Activated CD4-positive, alpha-beta T cell treated with anti-CD3 and anti-CD28 coated beads, Interleukin-2, amount 50 U/mL, for 16 hours (primary cell): ENCODE data around the gene STAG3.
"Not testable (repeated sequence)": the region's sequence is repeated elsewhere in the genome, so short reads cannot be mapped to it uniquely, and the experiment has no call there.

Source experiments
- DNase-seq: peaks from one replicate; pipeline ENCODE4 v3.0.0-alpha.2; 2020

STAG3 gene

GRCh38 chr7:100176096-100177044 is 1.3 kb upstream of the STAG3 start:
- DNase-seq = no peak

GRCh38 chr7:100180084-100180483 is 2.4 kb downstream of the STAG3 start:
- not testable (repeated sequence) for DNase-seq

- not testable (repeated sequence) for DNase-seq
Measured at GRCh38 chr7:100182616-100183015, 4.9 kb downstream of the STAG3 start.

- DNase-seq = not testable (repeated sequence)
Measured at GRCh38 chr7:100183090-100183489, 5.4 kb downstream of the STAG3 start.

- no peak for DNase-seq
Measured at GRCh38 chr7:100185726-100186125, 8.0 kb downstream of the STAG3 start.

- DNase-seq = no peak
Measured at GRCh38 chr7:100189061-100189460, 11.3 kb downstream of the STAG3 start.

- DNase-seq = peak; percentile 67
Measured at GRCh38 chr7:100190048-100190711, 12.5 kb downstream of the STAG3 start.

GRCh38 chr7:100191775-100192174 is 14.1 kb downstream of the STAG3 start:
- no peak for DNase-seq

- not testable (repeated sequence) for DNase-seq
Measured at GRCh38 chr7:100192281-100192862, 14.7 kb downstream of the STAG3 start.

GRCh38 chr7:100192969-100193368 is 15.3 kb downstream of the STAG3 start:
- no peak for DNase-seq

- DNase-seq = no peak
Measured at GRCh38 chr7:100195222-100195621, 17.5 kb downstream of the STAG3 start.

- not testable (repeated sequence) for DNase-seq
Measured at GRCh38 chr7:100195901-100196322, 18.2 kb downstream of the STAG3 start.

- no peak for DNase-seq
Measured at GRCh38 chr7:100198266-100198665, 20.5 kb downstream of the STAG3 start.

GRCh38 chr7:100200693-100201092 is 23.0 kb downstream of the STAG3 start:
- DNase-seq = no peak

- no peak for DNase-seq
Measured at GRCh38 chr7:100204454-100204853, 26.7 kb downstream of the STAG3 start.

- peak; percentile 92 for DNase-seq
Measured at GRCh38 chr7:100208911-100209408, 31.2 kb downstream of the STAG3 start.

- DNase-seq = no peak
Measured at GRCh38 chr7:100209493-100209892, 31.8 kb downstream of the STAG3 start.

GRCh38 chr7:100210805-100211204 is 33.1 kb downstream of the STAG3 start:
- no peak for DNase-seq

GRCh38 chr7:100211342-100211780 is 33.6 kb downstream of the STAG3 start:
- peak; percentile 51 for DNase-seq

- DNase-seq = no peak
Measured at GRCh38 chr7:100212631-100213286, 35.0 kb downstream of the STAG3 start.

GRCh38 chr7:100213672-100214071 is 36.0 kb downstream of the STAG3 start:
- DNase-seq = no peak

GRCh38 chr7:100214356-100214755 is 36.6 kb downstream of the STAG3 start:
- DNase-seq = not testable (repeated sequence)

GRCh38 chr7:100215895-100216294 is 38.2 kb downstream of the STAG3 start:
- no peak for DNase-seq
